Measurements from ENCODE around the gene CCDC184.

Gene CCDC184

GRCh38 chr12:48193623-48194022, 10.2 kb downstream of the CCDC184 start:
- Histone ChIP-seq H3K4me2 (ENCODE audit: insufficient read depth, low read length) (no peak overlapping the region), H3K79me2 (ENCODE audit: insufficient read depth, low read length) (no peaks in the 10 kb centered on the region), H4K20me1 (ENCODE audit: insufficient read depth, low read length) (no peaks in the 10 kb centered on the region), H3K4me3 (ENCODE audit: low read depth in 1 of 2, low read length in 2 of 2) (no peak overlapping the region), H3K9me3 (ENCODE audit: insufficient read depth, low read length, severe bottlenecking) (no peaks in the 10 kb centered on the region), H3K9ac (ENCODE audit: low read depth, low read length) (no peak overlapping the region), H3K36me3 (ENCODE audit: insufficient read depth, low read length) (no peaks in the 10 kb centered on the region), H3K27ac (ENCODE audit: low read length) (no peak overlapping the region), H2AFZ (ENCODE audit: low read depth, low read length) (no peak overlapping the region), H3K4me1 (ENCODE audit: insufficient read depth, low read length) (no peaks in the 10 kb centered on the region), H3K27me3 (ENCODE audit: insufficient read depth, low read length, poor library complexity) (peaks cover 11% of the 10 kb centered on the region)
- TF ChIP-seq, protein P1, sequence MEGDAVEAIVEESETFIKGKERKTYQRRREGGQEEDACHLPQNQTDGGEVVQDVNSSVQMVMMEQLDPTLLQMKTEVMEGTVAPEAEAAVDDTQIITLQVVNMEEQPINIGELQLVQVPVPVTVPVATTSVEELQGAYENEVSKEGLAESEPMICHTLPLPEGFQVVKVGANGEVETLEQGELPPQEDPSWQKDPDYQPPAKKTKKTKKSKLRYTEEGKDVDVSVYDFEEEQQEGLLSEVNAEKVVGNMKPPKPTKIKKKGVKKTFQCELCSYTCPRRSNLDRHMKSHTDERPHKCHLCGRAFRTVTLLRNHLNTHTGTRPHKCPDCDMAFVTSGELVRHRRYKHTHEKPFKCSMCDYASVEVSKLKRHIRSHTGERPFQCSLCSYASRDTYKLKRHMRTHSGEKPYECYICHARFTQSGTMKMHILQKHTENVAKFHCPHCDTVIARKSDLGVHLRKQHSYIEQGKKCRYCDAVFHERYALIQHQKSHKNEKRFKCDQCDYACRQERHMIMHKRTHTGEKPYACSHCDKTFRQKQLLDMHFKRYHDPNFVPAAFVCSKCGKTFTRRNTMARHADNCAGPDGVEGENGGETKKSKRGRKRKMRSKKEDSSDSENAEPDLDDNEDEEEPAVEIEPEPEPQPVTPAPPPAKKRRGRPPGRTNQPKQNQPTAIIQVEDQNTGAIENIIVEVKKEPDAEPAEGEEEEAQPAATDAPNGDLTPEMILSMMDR (IDR thresholded peaks at IDR 0.05; ENCODE audit: borderline replicate concordance, extremely low read depth, low read length, poor library complexity, severe bottlenecking) = no peak
- no peak for TF ChIP-seq EZH2 (IDR thresholded peaks at IDR 0.05; ENCODE audit: borderline replicate concordance, low read depth, low read length, severe bottlenecking)
- no peak for ATAC-seq (ENCODE audit: insufficient read depth, low read depth)
- no peak for DNase-seq

- DNase-seq (no peak), ATAC-seq (ENCODE audit: insufficient read depth, low read depth) (no peak)
- H3K4me1 ChIP-seq (ENCODE audit: insufficient read depth, low read length) = no peaks in the 10 kb centered on the region
- no peaks in the 10 kb centered on the region for H3K9me3 ChIP-seq (ENCODE audit: insufficient read depth, low read length, severe bottlenecking)
- H4K20me1 ChIP-seq (ENCODE audit: insufficient read depth, low read length) = no peaks in the 10 kb centered on the region
- H3K4me3 ChIP-seq (ENCODE audit: low read depth in 1 of 2, low read length in 2 of 2) = no peak overlapping the region
- no peak overlapping the region for H3K9ac ChIP-seq (ENCODE audit: low read depth, low read length)
- H2AFZ ChIP-seq (ENCODE audit: low read depth, low read length) = no peak overlapping the region
- H3K79me2 ChIP-seq (ENCODE audit: insufficient read depth, low read length) = no peaks in the 10 kb centered on the region
- H3K27ac ChIP-seq (ENCODE audit: low read length) = no peak overlapping the region
- no peak overlapping the region for H3K4me2 ChIP-seq (ENCODE audit: insufficient read depth, low read length)
- TF ChIP-seq, protein P1 (IDR thresholded peaks at IDR 0.05; ENCODE audit: borderline replicate concordance, extremely low read depth, low read length, poor library complexity, severe bottlenecking) = no peak
- TF ChIP-seq EZH2 (IDR thresholded peaks at IDR 0.05; ENCODE audit: borderline replicate concordance, low read depth, low read length, severe bottlenecking) = no peak
- peaks cover 9% of the 10 kb centered on the region for H3K27me3 ChIP-seq (ENCODE audit: insufficient read depth, low read length, poor library complexity)
- no peaks in the 10 kb centered on the region for H3K36me3 ChIP-seq (ENCODE audit: insufficient read depth, low read length)
Measured at GRCh38 chr12:48194799-48195201, 11.4 kb downstream of the CCDC184 start.

GRCh38 chr12:48197549-48197970, 14.1 kb downstream of the CCDC184 start:
- H3K27me3 ChIP-seq (ENCODE audit: insufficient read depth, low read length, poor library complexity) = peaks cover 14% of the 10 kb centered on the region
- no peak overlapping the region for H3K4me2 ChIP-seq (ENCODE audit: insufficient read depth, low read length)
- no peak for ATAC-seq (ENCODE audit: insufficient read depth, low read depth)

More at GRCh38 chr12:48197549-48197970, 14.1 kb downstream of the CCDC184 start:
- Histone ChIP-seq H3K36me3 (ENCODE audit: insufficient read depth, low read length) (no peaks in the 10 kb centered on the region), H3K79me2 (ENCODE audit: insufficient read depth, low read length) (no peaks in the 10 kb centered on the region), H3K9ac (ENCODE audit: low read depth, low read length) (no peak overlapping the region), H3K4me1 (ENCODE audit: insufficient read depth, low read length) (no peaks in the 10 kb centered on the region), H3K4me3 (ENCODE audit: low read depth in 1 of 2, low read length in 2 of 2) (no peak overlapping the region), H3K27ac (ENCODE audit: low read length) (no peak overlapping the region), H2AFZ (ENCODE audit: low read depth, low read length) (no peak overlapping the region), H3K9me3 (ENCODE audit: insufficient read depth, low read length, severe bottlenecking) (no peaks in the 10 kb centered on the region), H4K20me1 (ENCODE audit: insufficient read depth, low read length) (no peaks in the 10 kb centered on the region)
- TF ChIP-seq, protein P1 (IDR thresholded peaks at IDR 0.05; ENCODE audit: borderline replicate concordance, extremely low read depth, low read length, poor library complexity, severe bottlenecking) = peak; percentile 46
- no peak for TF ChIP-seq EZH2 (IDR thresholded peaks at IDR 0.05; ENCODE audit: borderline replicate concordance, low read depth, low read length, severe bottlenecking)
- DNase-seq = no peak
